Testis (tissue), 2 donors: Measurements from ENCODE around the gene IQCH.

Source experiments
- CTCF ChIP-seq, 3 experiments: fragments of 450-650 bp in 2 of 3; fragments of 200-600 bp in 1 of 3; sonication (generic) in 1 of 3; IDR thresholded peaks; one replicate each; pipeline ENCODE4 v1.5.1; 2016 to 2019; ENCODE audit warnings: antibody characterized with exemption in 3 of 3, mild to moderate bottlenecking in 2 of 3, moderate library complexity in 1 of 3
- POLR2A ChIP-seq: fragments of 450-650 bp; IDR thresholded peaks from one replicate; pipeline ENCODE4 v1.6.1; 2017; ENCODE audit warnings: antibody characterized with exemption, mild to moderate bottlenecking, moderate library complexity

GRCh38 chr15:67524235-67524634 is 269.6 kb downstream of the IQCH start:
- no peak for TF ChIP-seq CTCF (IDR thresholded peaks at IDR 0.05)
- TF ChIP-seq POLR2A = no peak
